Ecto neural progenitor cell (in vitro differentiated cells): ENCODE measurements around the gene ACP1.
"Not testable (repeated sequence)": the region's sequence is repeated elsewhere in the genome, so short reads cannot be mapped to it uniquely, and the experiment has no call there.

Experiments
- DNase-seq: peaks from one replicate; pipeline ENCODE4 v3.0.0-alpha.2; 2018; ENCODE audit warnings: low spot score

Gene ACP1

DNA sequence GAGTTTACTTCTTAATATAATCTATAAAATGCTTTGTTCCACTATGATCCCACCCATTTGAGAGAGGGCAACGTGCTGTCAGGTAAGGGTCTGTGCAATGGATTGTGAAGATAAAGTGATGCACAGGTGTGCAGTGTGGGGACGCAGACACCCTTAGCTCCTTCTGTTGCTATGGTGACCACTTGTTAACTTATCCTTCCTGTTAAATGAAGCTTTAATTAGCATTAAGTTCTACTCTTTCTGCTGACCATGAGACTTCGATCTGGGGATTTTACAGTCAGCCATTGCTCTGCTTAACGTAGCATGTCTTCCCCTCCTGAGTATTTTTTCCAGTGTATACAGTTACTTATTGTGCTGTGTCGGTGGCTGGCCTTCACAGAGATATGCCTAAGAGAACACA is 46.2 kb downstream of the ACP1 start:
- no peak for DNase-seq

- no peak for DNase-seq
Observed at GRCh38 chr2:313991-314390, 49.2 kb downstream of the ACP1 start.

- DNase-seq, result no peak
Observed at GRCh38 chr2:314561-315336, 50.0 kb downstream of the ACP1 start.

DNA sequence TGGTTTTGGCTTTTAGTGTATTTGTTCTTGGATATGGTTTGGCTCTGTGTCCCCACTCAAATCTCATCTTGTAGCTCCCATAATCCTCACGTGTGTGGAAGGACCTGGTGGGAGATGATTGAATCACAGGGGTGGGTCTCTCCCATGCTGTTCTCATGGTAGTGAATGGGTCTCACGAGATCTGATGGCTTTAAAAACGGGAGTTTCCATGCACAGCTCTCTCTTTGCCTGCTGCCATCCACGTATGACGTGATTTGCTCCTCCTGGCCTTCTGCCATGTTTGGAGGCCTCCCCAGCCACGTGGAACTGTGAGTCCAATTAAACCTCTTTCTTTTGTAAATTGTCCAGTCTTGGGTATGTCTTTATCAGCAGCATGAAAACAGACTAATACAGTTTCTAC is 51.2 kb downstream of the ACP1 start:
- DNase-seq, result not testable (repeated sequence)

DNA sequence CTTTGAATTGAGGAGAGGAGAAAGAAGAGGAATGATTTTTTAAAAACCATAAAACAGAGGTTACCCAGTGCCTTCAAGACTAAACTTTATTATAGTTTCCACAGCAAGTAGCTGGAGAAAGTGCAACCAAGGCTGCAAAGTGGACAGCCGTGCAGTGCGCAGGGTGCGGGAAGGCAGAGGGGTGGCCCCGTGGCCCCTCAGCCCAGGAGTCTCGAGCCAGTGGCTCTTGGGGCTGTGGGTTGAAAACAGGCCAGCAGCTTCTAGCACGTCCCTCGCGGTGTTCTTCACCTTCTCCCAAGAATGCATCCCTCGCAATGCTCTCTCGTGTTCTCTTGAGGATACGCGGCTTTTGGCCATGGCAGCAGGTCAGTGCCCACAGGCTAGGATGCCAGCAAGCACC is 51.6 kb downstream of the ACP1 start:
- no peak for DNase-seq

- peak; percentile 79 for DNase-seq
Observed at GRCh38 chr2:317501-318424, 53.0 kb downstream of the ACP1 start.

DNA sequence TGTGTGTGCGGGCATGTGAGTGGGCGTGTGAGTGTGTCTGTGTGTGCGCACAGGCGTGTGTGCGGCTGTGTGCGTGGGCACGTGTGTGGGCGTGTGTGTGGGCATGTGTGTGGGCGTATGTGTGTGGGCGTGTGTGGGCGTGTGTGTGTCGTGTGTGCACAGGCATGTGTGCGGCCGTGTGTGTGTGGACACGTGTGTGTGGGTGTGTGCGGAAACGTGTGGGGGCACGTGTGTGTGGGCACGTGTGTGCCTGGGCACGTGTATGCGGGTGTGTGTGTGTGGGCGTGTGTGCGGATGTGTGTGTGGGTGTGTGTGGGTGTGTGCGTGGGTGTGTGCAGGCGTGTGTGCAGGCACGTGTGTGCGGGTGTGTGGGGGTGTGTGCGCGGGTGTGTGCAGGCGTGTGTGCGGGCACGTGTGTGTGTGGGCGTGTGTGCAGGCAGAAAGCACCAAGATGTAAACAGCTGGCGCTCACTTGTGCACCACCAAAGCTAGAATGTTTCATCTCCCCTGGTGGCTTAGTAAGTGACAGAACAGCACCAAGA is 54.4 kb downstream of the ACP1 start:
- no peak for DNase-seq

GRCh38 chr2:320561-320960 is 55.8 kb downstream of the ACP1 start:
- DNase-seq, result no peak

GRCh38 chr2:322326-322725 is 57.6 kb downstream of the ACP1 start:
- no peak for DNase-seq

DNA sequence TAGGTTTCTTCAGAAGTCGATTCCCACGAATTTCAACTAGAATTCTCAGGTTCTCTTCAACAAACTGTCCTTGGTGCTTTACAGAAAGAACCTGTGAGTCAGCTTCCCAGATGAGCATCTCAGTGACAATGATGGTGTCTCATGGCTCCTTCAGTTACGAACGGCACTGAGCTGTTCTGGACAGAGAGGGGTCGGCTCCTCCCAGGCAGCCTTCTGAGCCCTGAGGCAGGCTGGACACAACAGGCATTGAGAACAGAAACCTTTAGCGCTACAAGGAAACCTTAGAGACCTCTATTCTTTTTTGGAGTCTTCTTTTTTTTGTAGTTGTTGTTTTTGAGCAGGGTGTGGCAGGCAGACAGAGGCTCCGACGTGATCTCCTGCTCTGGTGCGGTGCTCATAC is 58.3 kb downstream of the ACP1 start:
- no peak for DNase-seq
